SK-N-SH treated with all-trans-retinoic acid at 6 μM for 48 hours (cell line): Measurements from ENCODE around the gene KIFC3.

Experiments used
- BACH2 ChIP-seq: fragments of 250-450 bp; sonication (Bioruptor Pico); IDR thresholded peaks from 2 replicates; pipeline ENCODE4 v1.9.0; 2021; ENCODE audit warnings: mild to moderate bottlenecking, borderline replicate concordance
- CSDC2 ChIP-seq: fragments of 250-450 bp; sonication (Bioruptor Pico); IDR thresholded peaks from 2 replicates; pipeline ENCODE4 v1.5.0; 2020; ENCODE audit warnings: mild to moderate bottlenecking, moderate library complexity
- GLIS3 ChIP-seq: fragments of 250-450 bp; sonication (Bioruptor Pico); IDR thresholded peaks from 2 replicates; pipeline ENCODE4 v1.5.0; 2020; ENCODE audit warnings: mild to moderate bottlenecking, moderate library complexity
- POU6F1 ChIP-seq: fragments of 250-450 bp; sonication (Bioruptor Pico); IDR thresholded peaks from 2 replicates; pipeline ENCODE4 v1.8.0; 2021; ENCODE audit warnings: low read depth, mild to moderate bottlenecking, moderate library complexity, borderline replicate concordance
- SNAI2 ChIP-seq: fragments of 250-450 bp; sonication (Bioruptor Pico); IDR thresholded peaks from 2 replicates; pipeline ENCODE4 v1.5.0; 2020; ENCODE audit warnings: mild to moderate bottlenecking, moderate library complexity
- TOX ChIP-seq: fragments of 250-450 bp; sonication (Bioruptor Pico); IDR thresholded peaks from 2 replicates; pipeline ENCODE4 v1.8.0; 2021; ENCODE audit warnings: mild to moderate bottlenecking, moderate library complexity, borderline replicate concordance
- ZFP3 ChIP-seq: fragments of 250-450 bp; sonication (Bioruptor Pico); IDR thresholded peaks from 2 replicates; pipeline ENCODE4 v1.5.0; 2020; ENCODE audit warnings: mild to moderate bottlenecking, moderate library complexity
- ZFP30 ChIP-seq: fragments of 450-650 bp; formaldehyde crosslinking; IDR thresholded peaks from 2 replicates; pipeline ENCODE4 v1.5.0; 2022; ENCODE audit warnings: mild to moderate bottlenecking, moderate library complexity
- ZNF565 ChIP-seq: fragments of 450-650 bp; formaldehyde crosslinking; conservative IDR thresholded peaks from 2 replicates; pipeline ENCODE4 v1.5.0; 2020; ENCODE audit warnings: low read depth, mild to moderate bottlenecking, moderate library complexity
- ZNF70 ChIP-seq: fragments of 450-650 bp; formaldehyde crosslinking; IDR thresholded peaks from 2 replicates; pipeline ENCODE4 v1.5.0; 2020; ENCODE audit warnings: mild to moderate bottlenecking, moderate library complexity
- ZNF8 ChIP-seq: fragments of 450-650 bp; formaldehyde crosslinking; IDR thresholded peaks from 2 replicates; pipeline ENCODE4 v1.5.0; 2020; ENCODE audit warnings: mild to moderate bottlenecking, moderate library complexity
- TF ChIP-seq, protein P1 (sequence below): fragments of 250-450 bp; sonication (Bioruptor Pico); IDR thresholded peaks from 2 replicates; pipeline ENCODE4 v1.5.0; 2020; ENCODE audit warnings: mild to moderate bottlenecking, moderate library complexity
- TF ChIP-seq, protein P2 (sequence below): fragments of 250-450 bp; sonication (Bioruptor Pico); IDR thresholded peaks from 2 replicates; pipeline ENCODE4 v1.8.0; 2020; ENCODE audit warnings: mild to moderate bottlenecking, moderate library complexity, borderline replicate concordance

DNA sequence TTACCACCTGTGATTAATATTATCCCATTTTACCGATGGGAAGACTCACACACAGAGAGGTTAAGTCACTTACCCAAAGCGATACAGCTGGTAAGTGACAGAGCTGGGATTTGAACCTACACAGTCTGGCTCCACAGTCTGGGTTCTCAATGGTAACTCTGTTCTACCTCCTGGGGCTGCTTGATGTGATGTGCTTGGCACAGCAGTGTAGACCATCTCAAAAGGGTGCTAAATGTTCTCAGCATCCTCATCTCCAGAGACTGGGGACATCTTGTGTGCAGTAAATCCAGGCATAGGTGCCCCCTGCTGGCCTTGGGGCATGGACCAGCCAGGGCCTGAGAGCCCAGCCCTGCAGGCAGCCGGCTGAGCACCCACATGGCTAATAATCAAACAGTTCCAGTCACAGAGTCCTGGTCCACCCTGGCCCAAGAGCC lies 82.1 kb downstream of the KIFC3 start:
- TF ChIP-seq CSDC2 (CRISPR knock-in tag) (no peak), POU6F1 (CRISPR knock-in tag) (no peak), ZNF565 (no peak), BACH2 (CRISPR knock-in tag) (no peak), ZNF8 (no peak), ZFP3 (CRISPR knock-in tag) (no peak), SNAI2 (no peak), GLIS3 (CRISPR knock-in tag) (no peak), ZNF70 (no peak), TOX (CRISPR knock-in tag) (no peak), ZFP30 (CRISPR knock-in tag) (no peak)
- TF ChIP-seq, protein P1, sequence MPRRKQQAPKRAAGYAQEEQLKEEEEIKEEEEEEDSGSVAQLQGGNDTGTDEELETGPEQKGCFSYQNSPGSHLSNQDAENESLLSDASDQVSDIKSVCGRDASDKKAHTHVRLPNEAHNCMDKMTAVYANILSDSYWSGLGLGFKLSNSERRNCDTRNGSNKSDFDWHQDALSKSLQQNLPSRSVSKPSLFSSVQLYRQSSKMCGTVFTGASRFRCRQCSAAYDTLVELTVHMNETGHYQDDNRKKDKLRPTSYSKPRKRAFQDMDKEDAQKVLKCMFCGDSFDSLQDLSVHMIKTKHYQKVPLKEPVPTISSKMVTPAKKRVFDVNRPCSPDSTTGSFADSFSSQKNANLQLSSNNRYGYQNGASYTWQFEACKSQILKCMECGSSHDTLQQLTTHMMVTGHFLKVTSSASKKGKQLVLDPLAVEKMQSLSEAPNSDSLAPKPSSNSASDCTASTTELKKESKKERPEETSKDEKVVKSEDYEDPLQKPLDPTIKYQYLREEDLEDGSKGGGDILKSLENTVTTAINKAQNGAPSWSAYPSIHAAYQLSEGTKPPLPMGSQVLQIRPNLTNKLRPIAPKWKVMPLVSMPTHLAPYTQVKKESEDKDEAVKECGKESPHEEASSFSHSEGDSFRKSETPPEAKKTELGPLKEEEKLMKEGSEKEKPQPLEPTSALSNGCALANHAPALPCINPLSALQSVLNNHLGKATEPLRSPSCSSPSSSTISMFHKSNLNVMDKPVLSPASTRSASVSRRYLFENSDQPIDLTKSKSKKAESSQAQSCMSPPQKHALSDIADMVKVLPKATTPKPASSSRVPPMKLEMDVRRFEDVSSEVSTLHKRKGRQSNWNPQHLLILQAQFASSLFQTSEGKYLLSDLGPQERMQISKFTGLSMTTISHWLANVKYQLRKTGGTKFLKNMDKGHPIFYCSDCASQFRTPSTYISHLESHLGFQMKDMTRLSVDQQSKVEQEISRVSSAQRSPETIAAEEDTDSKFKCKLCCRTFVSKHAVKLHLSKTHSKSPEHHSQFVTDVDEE (CRISPR knock-in tag) = no peak
- TF ChIP-seq, protein P2, sequence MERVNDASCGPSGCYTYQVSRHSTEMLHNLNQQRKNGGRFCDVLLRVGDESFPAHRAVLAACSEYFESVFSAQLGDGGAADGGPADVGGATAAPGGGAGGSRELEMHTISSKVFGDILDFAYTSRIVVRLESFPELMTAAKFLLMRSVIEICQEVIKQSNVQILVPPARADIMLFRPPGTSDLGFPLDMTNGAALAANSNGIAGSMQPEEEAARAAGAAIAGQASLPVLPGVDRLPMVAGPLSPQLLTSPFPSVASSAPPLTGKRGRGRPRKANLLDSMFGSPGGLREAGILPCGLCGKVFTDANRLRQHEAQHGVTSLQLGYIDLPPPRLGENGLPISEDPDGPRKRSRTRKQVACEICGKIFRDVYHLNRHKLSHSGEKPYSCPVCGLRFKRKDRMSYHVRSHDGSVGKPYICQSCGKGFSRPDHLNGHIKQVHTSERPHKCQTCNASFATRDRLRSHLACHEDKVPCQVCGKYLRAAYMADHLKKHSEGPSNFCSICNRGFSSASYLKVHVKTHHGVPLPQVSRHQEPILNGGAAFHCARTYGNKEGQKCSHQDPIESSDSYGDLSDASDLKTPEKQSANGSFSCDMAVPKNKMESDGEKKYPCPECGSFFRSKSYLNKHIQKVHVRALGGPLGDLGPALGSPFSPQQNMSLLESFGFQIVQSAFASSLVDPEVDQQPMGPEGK = no peak
